Pulmonary artery endothelial cell (primary cell): ENCODE results near the gene PIP4K2C. TPM values are rescaled to one million over a fixed set of nuclear protein-coding genes. Genes with fewer than 3 reads are reported as not detected.
"Not testable (repeated sequence)": the region's sequence is repeated elsewhere in the genome, so short reads cannot be mapped to it uniquely, and the experiment has no call there.

ENCODE experiments used
- DNase-seq: peaks from one replicate; pipeline ENCODE4 v3.0.0-alpha.2; 2011; ENCODE audit warnings: low read depth, low spot score
- total RNA-seq: library from RNA; depleted of rRNA; stranded (reverse); fragments of >200 nt; gene quantifications from 2 replicates; pipeline ENCODE4 v1.2.3, GENCODE V29; 2014

The PIP4K2C gene
- total RNA-seq, 1 donor from 2014 or later = 10.4 TPM

- DNase-seq = no peak
Observed at GRCh38 chr12:57584050-57584449, 6.9 kb upstream of the PIP4K2C start.

GRCh38 chr12:57584690-57585089 is 6.3 kb upstream of the PIP4K2C start:
- DNase-seq = no peak

GRCh38 chr12:57585156-57585555 is 5.8 kb upstream of the PIP4K2C start:
- no peak for DNase-seq

GRCh38 chr12:57586128-57586527 is 4.9 kb upstream of the PIP4K2C start:
- no peak for DNase-seq

- DNase-seq = no peak
Observed at GRCh38 chr12:57586832-57587429, 4.1 kb upstream of the PIP4K2C start.

- DNase-seq = not testable (repeated sequence)
Observed at GRCh38 chr12:57588951-57589610, 1.9 kb upstream of the PIP4K2C start.

- no peak for DNase-seq
Observed at GRCh38 chr12:57590479-57590863, 521 bp upstream of the PIP4K2C start.

GRCh38 chr12:57591782-57592325 is 862 bp downstream of the PIP4K2C start:
- no peak for DNase-seq

GRCh38 chr12:57592551-57593165 is 1.7 kb downstream of the PIP4K2C start:
- DNase-seq = no peak

- DNase-seq = no peak
Observed at GRCh38 chr12:57593187-57593586, 2.2 kb downstream of the PIP4K2C start.

- no peak for DNase-seq
Observed at GRCh38 chr12:57600395-57600794, 9.4 kb downstream of the PIP4K2C start.

- DNase-seq = no peak
Observed at GRCh38 chr12:57602544-57602943, 11.6 kb downstream of the PIP4K2C start.

- no peak for DNase-seq
Observed at GRCh38 chr12:57603324-57603723, 12.3 kb downstream of the PIP4K2C start.

GRCh38 chr12:57603815-57604453 is 12.9 kb downstream of the PIP4K2C start:
- no peak for DNase-seq

GRCh38 chr12:57604454-57604991 is 13.5 kb downstream of the PIP4K2C start, which contains the start of gene DTX3:
DTX3 (plus strand) TSS chr12:57604824; CDS start chr12:57606518, 1,694 bp downstream.
- DNase-seq = no peak

- no peak for DNase-seq
Observed at GRCh38 chr12:57604992-57605810, 14.2 kb downstream of the PIP4K2C start.

GRCh38 chr12:57605811-57606311 is 14.9 kb downstream of the PIP4K2C start:
- no peak for DNase-seq

GRCh38 chr12:57606399-57606798 is 15.4 kb downstream of the PIP4K2C start:
- no peak for DNase-seq

- DNase-seq = no peak
Observed at GRCh38 chr12:57606821-57607220, 15.8 kb downstream of the PIP4K2C start.

GRCh38 chr12:57607958-57608663 is 17.1 kb downstream of the PIP4K2C start:
- DNase-seq = no peak
